Ecto neural progenitor cell (in vitro differentiated cells): ENCODE data around the gene IGFLR1.
"Not testable (repeated sequence)": the region's sequence is repeated elsewhere in the genome, so short reads cannot be mapped to it uniquely, and the experiment has no call there.

Source experiments
- DNase-seq: peaks from one replicate; pipeline ENCODE4 v3.0.0-alpha.2; 2018; ENCODE audit warnings: low spot score

IGFLR1 gene

GRCh38 chr19:35704218-35704617 is 38.0 kb downstream of the IGFLR1 start, which contains the start of gene ZBTB32:
Gene ZBTB32 (plus strand): TSS chr19:35704558. CDS start chr19:35714627, 10,069 bp downstream.
- peak; percentile 81 for DNase-seq

DNA sequence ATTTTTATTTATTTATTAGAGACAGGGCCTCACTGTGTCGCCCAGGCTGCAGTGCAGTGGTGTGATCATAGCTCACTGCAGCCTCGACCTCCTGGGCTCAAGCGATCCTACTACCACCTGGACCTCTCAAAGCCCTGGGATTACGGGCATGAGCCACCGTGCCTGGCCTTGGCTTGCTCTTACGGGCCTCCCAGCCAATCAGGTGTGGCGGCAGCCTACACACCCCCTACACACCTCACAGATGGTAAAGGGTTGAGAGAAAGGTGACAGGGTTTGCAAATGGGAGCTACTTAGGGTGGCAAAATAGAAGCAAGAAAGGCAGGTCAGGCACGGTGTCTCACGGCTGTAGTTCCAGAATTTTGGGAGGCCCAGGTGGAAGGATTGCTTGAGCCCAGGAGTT is 38.9 kb downstream of the IGFLR1 start:
- no peak for DNase-seq

DNA sequence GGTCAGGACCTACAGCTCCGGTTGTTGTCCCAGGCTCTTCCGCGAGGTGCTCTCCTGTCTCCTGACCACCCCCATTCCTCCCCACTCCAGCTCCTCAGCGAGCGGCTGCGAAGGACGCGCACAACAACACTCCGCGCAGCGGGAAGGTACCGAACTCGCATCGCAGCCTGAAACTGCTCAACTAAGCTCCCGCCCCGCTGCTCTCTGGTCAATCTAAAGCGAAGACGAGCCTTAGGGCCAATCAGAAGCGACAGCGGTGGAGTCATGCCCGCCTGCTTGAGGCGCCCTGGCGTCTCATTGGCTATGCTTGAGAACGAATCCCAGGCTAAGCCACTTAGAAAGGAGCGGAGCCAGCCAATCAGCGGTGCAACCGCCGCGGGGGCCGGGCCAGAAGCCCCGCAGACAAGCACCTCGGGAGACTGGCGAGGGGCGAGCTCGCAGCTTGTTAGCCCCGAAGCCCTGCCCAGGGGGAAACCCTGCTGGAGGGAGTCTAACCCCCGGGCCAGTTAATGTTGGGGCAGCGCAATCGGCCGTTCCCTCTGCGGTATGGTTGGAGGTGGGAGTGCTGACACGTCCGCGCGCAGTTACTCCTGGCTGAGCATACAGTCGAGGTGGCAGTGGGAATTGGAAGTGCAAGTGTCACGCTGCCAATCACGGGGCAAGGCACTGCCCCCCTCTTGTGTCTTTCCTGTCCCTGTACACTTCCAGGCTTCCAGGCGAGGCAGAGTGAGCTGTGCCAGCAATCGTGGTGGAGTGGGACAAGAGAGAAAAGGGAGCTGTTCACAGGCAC is 39.8 kb downstream of the IGFLR1 start:
- peak; percentile 96 for DNase-seq

DNA sequence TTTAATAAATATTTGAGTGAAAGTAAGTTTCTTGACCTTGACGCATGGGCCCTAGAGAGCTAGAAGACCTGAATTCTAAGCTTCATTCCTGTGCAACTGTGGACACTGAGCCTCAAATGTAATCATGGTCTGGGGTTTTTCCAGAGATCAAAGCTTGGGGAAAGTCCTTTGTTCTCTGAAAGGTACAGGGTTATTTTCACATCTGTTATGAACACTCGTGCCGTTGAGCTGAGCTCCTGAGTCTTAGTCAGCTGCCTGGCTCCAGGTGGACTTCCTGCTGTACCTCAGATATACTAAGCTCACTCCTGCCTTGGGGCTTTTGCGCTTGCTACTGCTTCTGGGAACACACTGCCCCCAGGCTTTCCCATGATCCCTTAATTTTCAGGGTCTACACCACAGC is 45.4 kb downstream of the IGFLR1 start:
- no peak for DNase-seq

DNA sequence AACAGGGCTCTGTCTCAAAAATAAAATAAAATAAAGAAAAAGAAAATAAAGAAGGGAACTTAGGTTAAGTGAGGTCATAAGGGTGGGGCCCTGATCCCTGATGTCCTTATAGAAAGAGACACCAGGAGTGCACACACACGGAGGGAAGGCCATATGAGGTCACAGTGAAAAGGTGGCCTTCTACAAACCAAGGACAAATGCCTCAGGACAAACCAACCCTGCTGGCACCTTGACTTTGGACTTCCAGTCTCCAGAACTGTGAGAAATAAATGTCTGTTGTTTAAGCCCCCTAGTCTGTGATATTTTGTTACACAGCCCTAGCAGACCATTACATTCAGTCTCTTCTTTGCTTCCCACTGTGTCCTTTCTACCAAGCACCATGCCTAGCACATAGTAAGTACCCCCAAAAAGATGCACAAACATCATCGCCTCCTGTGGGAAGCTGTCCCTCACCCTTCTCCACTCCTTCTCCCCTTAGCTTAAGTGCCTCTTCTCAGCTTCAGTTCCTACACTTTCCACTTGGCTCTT is 46.3 kb downstream of the IGFLR1 start:
- DNase-seq, result no peak

- DNase-seq, result peak; percentile 90
Measured at GRCh38 chr19:35693835-35694599, 48.2 kb downstream of the IGFLR1 start.

DNA sequence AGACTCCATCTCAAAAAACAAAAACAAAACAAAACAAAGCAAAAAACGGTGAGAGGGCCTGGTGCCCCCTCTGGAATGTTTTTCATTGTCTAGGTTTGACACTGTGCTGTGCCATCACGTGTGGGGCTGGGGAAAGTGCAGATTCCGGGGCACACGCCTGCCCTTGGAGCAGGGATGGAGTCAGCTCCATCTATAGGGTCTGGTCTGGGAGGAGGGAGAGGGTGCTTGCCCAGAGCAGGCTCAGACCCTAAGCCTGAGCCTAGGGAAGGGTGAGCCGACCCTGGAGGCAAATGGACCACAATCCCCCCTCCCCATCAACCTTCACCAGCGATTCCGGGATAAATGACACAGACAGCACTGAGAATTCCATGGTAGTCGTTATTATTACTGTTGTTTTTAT is 48.8 kb downstream of the IGFLR1 start:
- no peak for DNase-seq

DNA sequence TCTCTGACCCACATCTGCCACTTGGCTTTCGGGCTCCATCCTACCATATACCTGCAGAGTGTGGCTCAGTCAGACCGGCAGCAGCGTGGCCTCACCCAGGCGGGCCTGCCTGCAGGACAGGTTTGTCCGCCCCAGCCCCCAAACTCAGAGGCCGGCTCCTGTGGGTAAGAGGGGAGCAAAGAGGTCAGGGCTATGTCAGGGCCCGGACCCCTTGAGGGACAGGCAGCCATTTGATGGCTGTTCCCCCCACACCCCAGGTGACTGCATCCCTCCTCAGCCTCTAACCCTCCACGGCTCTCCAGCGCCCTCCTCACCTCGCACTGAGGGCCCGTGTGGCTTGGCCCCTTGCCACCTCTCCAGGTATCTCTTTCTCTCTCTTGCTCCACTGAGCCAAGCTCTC is 50.2 kb downstream of the IGFLR1 start:
- no peak for DNase-seq

- not testable (repeated sequence) for DNase-seq
Measured at GRCh38 chr19:35691106-35691505, 51.1 kb downstream of the IGFLR1 start.

DNA sequence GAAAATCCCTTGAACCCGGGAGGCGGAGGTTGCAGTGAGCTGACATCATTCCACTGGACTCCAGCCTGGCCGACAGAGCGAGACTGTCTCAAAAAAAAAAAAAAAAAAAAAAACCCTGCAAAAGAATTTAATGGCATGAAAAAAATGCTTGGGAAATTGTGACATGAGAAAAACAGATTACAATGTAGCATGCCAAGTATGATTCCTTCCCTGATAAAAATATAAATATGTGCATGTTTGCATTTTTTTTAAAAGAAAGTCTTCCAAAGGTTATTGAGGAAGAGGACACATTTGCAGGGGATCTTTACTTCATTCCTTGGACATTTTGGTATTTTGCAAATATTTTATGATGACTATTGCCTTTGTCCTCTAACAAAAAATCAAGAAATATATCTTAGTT is 52.4 kb downstream of the IGFLR1 start:
- no peak for DNase-seq
